ENCODE data around the gene SCAPER.

Gene SCAPER, protein sequence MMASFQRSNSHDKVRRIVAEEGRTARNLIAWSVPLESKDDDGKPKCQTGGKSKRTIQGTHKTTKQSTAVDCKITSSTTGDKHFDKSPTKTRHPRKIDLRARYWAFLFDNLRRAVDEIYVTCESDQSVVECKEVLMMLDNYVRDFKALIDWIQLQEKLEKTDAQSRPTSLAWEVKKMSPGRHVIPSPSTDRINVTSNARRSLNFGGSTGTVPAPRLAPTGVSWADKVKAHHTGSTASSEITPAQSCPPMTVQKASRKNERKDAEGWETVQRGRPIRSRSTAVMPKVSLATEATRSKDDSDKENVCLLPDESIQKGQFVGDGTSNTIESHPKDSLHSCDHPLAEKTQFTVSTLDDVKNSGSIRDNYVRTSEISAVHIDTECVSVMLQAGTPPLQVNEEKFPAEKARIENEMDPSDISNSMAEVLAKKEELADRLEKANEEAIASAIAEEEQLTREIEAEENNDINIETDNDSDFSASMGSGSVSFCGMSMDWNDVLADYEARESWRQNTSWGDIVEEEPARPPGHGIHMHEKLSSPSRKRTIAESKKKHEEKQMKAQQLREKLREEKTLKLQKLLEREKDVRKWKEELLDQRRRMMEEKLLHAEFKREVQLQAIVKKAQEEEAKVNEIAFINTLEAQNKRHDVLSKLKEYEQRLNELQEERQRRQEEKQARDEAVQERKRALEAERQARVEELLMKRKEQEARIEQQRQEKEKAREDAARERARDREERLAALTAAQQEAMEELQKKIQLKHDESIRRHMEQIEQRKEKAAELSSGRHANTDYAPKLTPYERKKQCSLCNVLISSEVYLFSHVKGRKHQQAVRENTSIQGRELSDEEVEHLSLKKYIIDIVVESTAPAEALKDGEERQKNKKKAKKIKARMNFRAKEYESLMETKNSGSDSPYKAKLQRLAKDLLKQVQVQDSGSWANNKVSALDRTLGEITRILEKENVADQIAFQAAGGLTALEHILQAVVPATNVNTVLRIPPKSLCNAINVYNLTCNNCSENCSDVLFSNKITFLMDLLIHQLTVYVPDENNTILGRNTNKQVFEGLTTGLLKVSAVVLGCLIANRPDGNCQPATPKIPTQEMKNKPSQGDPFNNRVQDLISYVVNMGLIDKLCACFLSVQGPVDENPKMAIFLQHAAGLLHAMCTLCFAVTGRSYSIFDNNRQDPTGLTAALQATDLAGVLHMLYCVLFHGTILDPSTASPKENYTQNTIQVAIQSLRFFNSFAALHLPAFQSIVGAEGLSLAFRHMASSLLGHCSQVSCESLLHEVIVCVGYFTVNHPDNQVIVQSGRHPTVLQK (N-terminal part only)

GRCh38 chr15:76905013-76905839, at the start of gene SCAPER:
Gene SCAPER, minus strand, starts transcription at chr15:76905340. Its CDS starts 21,523 bp downstream, at chr15:76883817.
- DNase-seq (ENCODE audit: low read depth, low spot score): peak; percentile 88
- in situ Hi-C loops (cut with HindIII; ENCODE audit: low sequenced_read_pairs): no loop called here
- peak within 1 kb of the TSS; percentile 86 for H3K4me3 ChIP-seq (ENCODE audit: low read depth, low read length)
- TF ChIP-seq CTCF (IDR thresholded peaks at IDR 0.05; ENCODE audit: low read depth, low read length): no peak

GRCh38 chr15:76954744-76955143, 49.6 kb upstream of the SCAPER start:
- in situ Hi-C loops (cut with HindIII; ENCODE audit: low sequenced_read_pairs): no loop called here
- H3K4me3 ChIP-seq (ENCODE audit: low read depth, low read length): no peak overlapping the region
- no peak for DNase-seq (ENCODE audit: low read depth, low spot score)
- no peak for TF ChIP-seq CTCF (IDR thresholded peaks at IDR 0.05; ENCODE audit: low read depth, low read length)

DNA sequence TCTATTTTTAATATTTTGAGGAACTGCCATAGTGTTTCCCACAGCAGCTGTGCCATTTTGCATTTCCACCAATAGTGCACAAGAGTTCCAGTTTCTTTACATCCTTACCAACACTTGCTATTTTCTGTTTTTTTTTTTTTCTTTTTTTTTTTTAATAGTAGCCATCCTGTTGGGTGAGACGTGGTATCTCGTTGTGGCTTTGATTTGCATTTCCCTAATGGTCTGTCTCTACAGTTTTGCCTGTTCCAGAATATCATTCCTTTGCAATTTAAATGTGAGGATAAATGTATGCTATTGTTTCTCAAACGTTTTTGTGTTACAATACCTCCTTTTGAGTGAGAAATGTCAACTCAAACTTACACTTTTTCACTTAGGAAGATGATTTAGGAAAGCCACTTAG, 48.8 kb upstream of the SCAPER start:
- H3K4me3 ChIP-seq (ENCODE audit: low read depth, low read length): no peak overlapping the region
- in situ Hi-C loops (cut with HindIII; ENCODE audit: low sequenced_read_pairs): no loop called here
- no peak for TF ChIP-seq CTCF (IDR thresholded peaks at IDR 0.05; ENCODE audit: low read depth, low read length)
- DNase-seq (ENCODE audit: low read depth, low spot score): no peak

- TF ChIP-seq CTCF (IDR thresholded peaks at IDR 0.05; ENCODE audit: low read depth, low read length): no peak
- DNase-seq (ENCODE audit: low read depth, low spot score): no peak
- H3K4me3 ChIP-seq (ENCODE audit: low read depth, low read length): no peak overlapping the region
- in situ Hi-C loops (cut with HindIII; ENCODE audit: low sequenced_read_pairs): no loop called here
Measured at GRCh38 chr15:76951220-76951619, 46.1 kb upstream of the SCAPER start.

DNA sequence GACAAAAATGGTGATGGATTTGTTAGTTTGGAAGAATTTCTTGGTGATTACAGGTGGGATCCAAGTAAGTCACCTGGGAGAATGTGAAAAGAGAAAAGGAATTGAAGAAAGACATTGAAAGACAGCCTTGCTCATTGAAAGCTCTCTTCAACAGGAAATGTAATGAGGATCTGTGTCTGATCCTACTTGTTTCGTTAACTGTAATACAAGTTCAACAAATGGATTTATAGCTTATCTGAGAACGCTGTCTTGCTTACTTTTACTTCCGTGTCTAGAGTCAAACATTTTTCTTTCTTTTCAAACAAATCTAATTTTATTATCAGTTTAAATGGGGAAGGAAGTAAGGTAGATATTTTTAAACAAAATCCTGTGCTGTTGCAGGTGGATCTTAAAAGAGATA, 42.3 kb upstream of the SCAPER start:
- H3K4me3 ChIP-seq (ENCODE audit: low read depth, low read length): no peak overlapping the region
- no peak for TF ChIP-seq CTCF (IDR thresholded peaks at IDR 0.05; ENCODE audit: low read depth, low read length)
- DNase-seq (ENCODE audit: low read depth, low spot score): no peak
- in situ Hi-C loops (cut with HindIII; ENCODE audit: low sequenced_read_pairs): no loop called here

Data from astrocyte of the spinal cord (primary cell).